ENCODE data around the gene RBBP8NL. TPM values are rescaled to one million over a fixed set of nuclear protein-coding genes. Genes with fewer than 3 reads are reported as not detected.

RBBP8NL gene
- polyA plus RNA-seq, 3 donors: not detected

DNA sequence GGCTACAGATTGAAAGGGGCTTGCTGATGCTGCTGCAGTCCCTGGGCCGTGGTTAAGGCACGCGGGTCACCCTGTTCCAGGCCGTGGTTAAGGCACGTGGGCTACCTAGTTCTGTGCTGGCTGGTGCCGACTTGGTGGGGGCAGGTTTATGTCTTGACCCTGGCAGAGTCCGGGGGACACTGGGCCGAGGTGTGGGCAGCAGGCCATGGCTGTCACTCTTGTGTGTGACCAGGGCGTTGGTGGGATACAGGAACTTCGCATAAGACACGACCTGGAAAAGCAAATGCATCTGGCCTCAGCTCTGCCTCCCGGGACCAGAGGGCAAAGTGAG is 34.0 kb downstream of the RBBP8NL start:
- Mint-ChIP-seq H3K4me1 (peaks cover 2% of the 10 kb centered on the region), H3K27me3 (ENCODE audit: low read depth in 3 of 3) (no peaks in the 10 kb centered on the region), H3K27ac (peak overlapping the region in 1 of 7 donors; percentile 60), H3K36me3 (peaks cover 41 to 70% of the 10 kb centered on the region in 2 donors), H3K9me3 (peaks cover 0 to 7% (median 0%) of the 10 kb centered on the region in 7 donors), H3K4me3 (no peak overlapping the region)
- Histone ChIP-seq H4K20me1 (ENCODE audit: insufficient read depth, low read length) (peaks cover 19% of the 10 kb centered on the region), H3K4me2 (replicated peaks; ENCODE audit: extremely low read depth, low read length, poor library complexity, severe bottlenecking) (no peak overlapping the region), H3K4me1 (ENCODE audit: control insufficient read depth in 1 of 2, insufficient read depth in 2 of 2, low read length in 2 of 2) (peaks cover 0 to under 1% of the 10 kb centered on the region in 2 donors), H3K4me3 (replicated peaks in 1 of 3; ENCODE audit: low read depth in 2 of 3, low read length in 3 of 3) (no peak overlapping the region), H3K27ac (ENCODE audit: low read depth in 1 of 2, low read length in 2 of 2) (no peak overlapping the region), H3K9ac (ENCODE audit: insufficient read depth, low read length, poor library complexity, severe bottlenecking) (no peak overlapping the region), H3K9me3 (replicated peaks in 1 of 2; ENCODE audit: control insufficient read depth in 1 of 2, insufficient read depth in 1 of 2, low read length in 2 of 2) (no peaks in the 10 kb centered on the region), H3K79me2 (ENCODE audit: insufficient read depth, low read length) (peaks cover 12% of the 10 kb centered on the region), H2AFZ (ENCODE audit: insufficient read depth, low read depth, low read length, poor library complexity, severe bottlenecking) (no peak overlapping the region), H3K27me3 (ENCODE audit: control insufficient read depth in 2 of 2, insufficient read depth in 2 of 2, low read length in 2 of 2) (no peaks in the 10 kb centered on the region), H3K36me3 (replicated peaks in 1 of 2; ENCODE audit: control insufficient read depth in 1 of 2, insufficient read depth in 2 of 2, low read length in 2 of 2) (peaks cover 27 to 56% of the 10 kb centered on the region in 2 donors)
- WGBS (ENCODE audit: insufficient coverage): 88% methylated on average over 12 of the region's 12 CpGs
- intact Hi-C loops (cut with micrococcal nuclease): no loop called here
- no peak for DNase-seq
- TF ChIP-seq CTCF (IDR thresholded peaks at IDR 0.05): no peak

GRCh38 chr20:62392621-62393334 is 34.6 kb downstream of the RBBP8NL start:
- peaks cover 4 to 6% of the 10 kb centered on the region in 2 donors for H3K4me1 ChIP-seq (ENCODE audit: control insufficient read depth in 1 of 2, insufficient read depth in 2 of 2, low read length in 2 of 2)
- peaks cover 18% of the 10 kb centered on the region for H3K79me2 ChIP-seq (ENCODE audit: insufficient read depth, low read length)
- peak overlapping the region in 2 of 7 donors; percentile 8 to 50 for H3K27ac Mint-ChIP-seq
- no peak overlapping the region for H3K4me3 Mint-ChIP-seq
- peaks cover 27 to 58% of the 10 kb centered on the region in 2 donors for H3K36me3 ChIP-seq (replicated peaks in 1 of 2; ENCODE audit: control insufficient read depth in 1 of 2, insufficient read depth in 2 of 2, low read length in 2 of 2)
- no peak overlapping the region for H3K4me3 ChIP-seq (replicated peaks in 1 of 3; ENCODE audit: low read depth in 2 of 3, low read length in 3 of 3)
- no peak overlapping the region for H2AFZ ChIP-seq (ENCODE audit: insufficient read depth, low read depth, low read length, poor library complexity, severe bottlenecking)
- peaks cover 0 to 2% (median 0%) of the 10 kb centered on the region in 7 donors for H3K9me3 Mint-ChIP-seq
- no peak overlapping the region for H3K9ac ChIP-seq (ENCODE audit: insufficient read depth, low read length, poor library complexity, severe bottlenecking)
- peaks cover 24% of the 10 kb centered on the region for H4K20me1 ChIP-seq (ENCODE audit: insufficient read depth, low read length)
- no peak overlapping the region for H3K4me2 ChIP-seq (replicated peaks; ENCODE audit: extremely low read depth, low read length, poor library complexity, severe bottlenecking)
- no peak for TF ChIP-seq CTCF (IDR thresholded peaks at IDR 0.05)
- intact Hi-C loops (cut with micrococcal nuclease): no loop called here
- 97% methylated on average over 18 of the region's 21 CpGs for WGBS (ENCODE audit: insufficient coverage)
- no peak for DNase-seq
- peaks cover 43 to 72% of the 10 kb centered on the region in 2 donors for H3K36me3 Mint-ChIP-seq
- H3K9me3 ChIP-seq (replicated peaks in 1 of 2; ENCODE audit: control insufficient read depth in 1 of 2, insufficient read depth in 1 of 2, low read length in 2 of 2): no peaks in the 10 kb centered on the region
- no peaks in the 10 kb centered on the region for H3K27me3 Mint-ChIP-seq (ENCODE audit: low read depth in 3 of 3)
- no peak overlapping the region for H3K27ac ChIP-seq (ENCODE audit: low read depth in 1 of 2, low read length in 2 of 2)
- H3K4me1 Mint-ChIP-seq: peaks cover 7% of the 10 kb centered on the region
- H3K27me3 ChIP-seq (ENCODE audit: control insufficient read depth in 2 of 2, insufficient read depth in 2 of 2, low read length in 2 of 2): no peaks in the 10 kb centered on the region
